Trophoblast cell (in vitro differentiated cells and primary cell): Measurements from ENCODE around the gene NRAP.

Experiments
- DNase-seq, 2 donors: peaks; one replicate each; pipeline ENCODE4 v3.0.0-alpha.2; 2016
- H2AFZ ChIP-seq: 2 replicates; pipeline ENCODE4 v1.6.1; 2013; ENCODE audit warnings: low read length, moderate library complexity, mild to moderate bottlenecking; ENCODE audit not compliant: insufficient read depth, poor library complexity
- H2AK5ac ChIP-seq: 2 replicates; pipeline ENCODE4 v1.6.1; 2013; ENCODE audit warnings: mild to moderate bottlenecking, low read length
- H2BK120ac ChIP-seq: 2 replicates; pipeline ENCODE4 v1.6.1; 2013; ENCODE audit warnings: low read length, mild to moderate bottlenecking, moderate library complexity; ENCODE audit not compliant: insufficient read depth, poor library complexity
- H2BK12ac ChIP-seq: 2 replicates; pipeline ENCODE4 v1.6.1; 2013; ENCODE audit warnings: mild to moderate bottlenecking, low read length, moderate library complexity
- H2BK5ac ChIP-seq: 2 replicates; pipeline ENCODE4 v1.6.1; 2013; ENCODE audit warnings: low read length, low read depth, moderate library complexity, mild to moderate bottlenecking; ENCODE audit not compliant: poor library complexity
- H3K14ac ChIP-seq: 2 replicates; pipeline ENCODE4 v1.6.1; 2013; ENCODE audit warnings: mild to moderate bottlenecking, low read length
- H3K18ac ChIP-seq: 2 replicates; pipeline ENCODE4 v1.6.1; 2013; ENCODE audit warnings: mild to moderate bottlenecking, low read length
- H3K23ac ChIP-seq: 2 replicates; pipeline ENCODE4 v1.6.1; 2013; ENCODE audit warnings: low read length
- H3K27ac ChIP-seq: 2 replicates; pipeline ENCODE4 v1.5.1; 2013; ENCODE audit warnings: low read depth, mild to moderate bottlenecking, inconsistent platforms, low read length, moderate library complexity
- H3K27me3 ChIP-seq: 2 replicates; pipeline ENCODE4 v1.6.1; 2013; ENCODE audit warnings: inconsistent platforms, mild to moderate bottlenecking, low read length, moderate library complexity; ENCODE audit not compliant: insufficient read depth
- H3K36me3 ChIP-seq, 2 experiments: 1 replicate in 1 of 2; 2 replicates in 1 of 2; pipeline ENCODE4 v1.6.1; 2013; ENCODE audit warnings: low read length in 2 of 2, mild to moderate bottlenecking in 2 of 2, moderate library complexity in 1 of 2; ENCODE audit not compliant: insufficient read depth in 2 of 2, control insufficient read depth in 1 of 2
- H3K4ac ChIP-seq: 2 replicates; pipeline ENCODE4 v1.6.1; 2013; ENCODE audit warnings: low read depth, mild to moderate bottlenecking, low read length, moderate library complexity
- H3K4me1 ChIP-seq, 2 experiments: 1 replicate in 1 of 2; 2 replicates in 1 of 2; pipeline ENCODE4 v1.6.1; 2013; ENCODE audit warnings: low read length in 2 of 2, mild to moderate bottlenecking in 2 of 2, moderate library complexity in 1 of 2; ENCODE audit not compliant: insufficient read depth in 2 of 2, control insufficient read depth in 1 of 2
- H3K4me2 ChIP-seq: 2 replicates; pipeline ENCODE4 v1.6.1; 2013; ENCODE audit warnings: inconsistent platforms, mild to moderate bottlenecking, low read length, moderate library complexity
- H3K4me3 ChIP-seq: 2 replicates; pipeline ENCODE4 v1.5.1; 2013; ENCODE audit warnings: mild to moderate bottlenecking, low read depth, low read length, inconsistent platforms
- H3K79me1 ChIP-seq: one replicate; pipeline ENCODE4 v1.6.1; 2013; ENCODE audit warnings: low read length
- H3K79me2 ChIP-seq: 2 replicates; pipeline ENCODE4 v1.6.1; 2013; ENCODE audit warnings: low read length, mild to moderate bottlenecking; ENCODE audit not compliant: control insufficient read depth, insufficient read depth, poor library complexity
- H3K9ac ChIP-seq: 2 replicates; pipeline ENCODE4 v1.6.1; 2013; ENCODE audit warnings: mild to moderate bottlenecking, low read length
- H3K9me3 ChIP-seq: 2 replicates; pipeline ENCODE4 v1.6.1; 2013; ENCODE audit warnings: low read depth, mild to moderate bottlenecking, control low read depth, inconsistent platforms, low read length; ENCODE audit not compliant: insufficient read depth
- H4K12ac ChIP-seq: 2 replicates; pipeline ENCODE4 v1.6.1; 2013; ENCODE audit warnings: low read depth, mild to moderate bottlenecking, low read length, moderate library complexity
- H4K8ac ChIP-seq: 2 replicates; pipeline ENCODE4 v1.6.1; 2013; ENCODE audit warnings: low read depth, mild to moderate bottlenecking, low read length, moderate library complexity
- H4K91ac ChIP-seq: one replicate; pipeline ENCODE4 v1.6.1; 2013; ENCODE audit warnings: low read depth, mild to moderate bottlenecking, low read length, moderate library complexity
- WGBS: extraction: QIAGEN DNeasy Blood & Tissue Kit; methylation state at CpG from one replicate; pipeline ENCODE4 v1.1.7; 2013; ENCODE audit warnings: missing lambda C conversion rate; ENCODE audit not compliant: insufficient read length, insufficient coverage; ENCODE audit errors: extremely low coverage; 5-methylcytosine and 5-hydroxymethylcytosine counted together

NRAP gene

GRCh38 chr10:113693348-113693747, 29.5 kb upstream of the NRAP start:
- Histone ChIP-seq H3K4me1 (peaks cover 5% of the 10 kb centered on the region in 2 experiments), H4K12ac (no peak overlapping the region), H3K79me1 (no peaks in the 10 kb centered on the region), H4K8ac (no peak overlapping the region), H4K91ac (no peak overlapping the region), H2BK5ac (no peak overlapping the region), H3K27me3 (no peaks in the 10 kb centered on the region), H2BK120ac (no peak overlapping the region), H3K23ac (no peak overlapping the region), H2AK5ac (no peak overlapping the region), H3K79me2 (no peaks in the 10 kb centered on the region), H3K4me3 (no peak overlapping the region), H3K4ac (no peak overlapping the region), H2AFZ (no peak overlapping the region), H3K14ac (no peak overlapping the region), H3K27ac (no peak overlapping the region), H2BK12ac (no peak overlapping the region), H3K36me3 (no peaks in the 10 kb centered on the region), H3K9ac (no peak overlapping the region), H3K4me2 (no peak overlapping the region), H3K9me3 (peaks cover 3% of the 10 kb centered on the region), H3K18ac (no peak overlapping the region)
- DNase-seq: no peak
- WGBS: no CpG with 5 or more reads among the region's 2 CpGs

GRCh38 chr10:113692271-113692670, 28.4 kb upstream of the NRAP start:
- Histone ChIP-seq H3K23ac (no peak overlapping the region), H4K8ac (no peak overlapping the region), H4K12ac (no peak overlapping the region), H3K79me2 (no peaks in the 10 kb centered on the region), H3K14ac (no peak overlapping the region), H3K4me1 (peaks cover 5% of the 10 kb centered on the region in 2 experiments), H3K27ac (no peak overlapping the region), H4K91ac (no peak overlapping the region), H3K4me3 (no peak overlapping the region), H2AK5ac (no peak overlapping the region), H3K27me3 (no peaks in the 10 kb centered on the region), H3K36me3 (no peaks in the 10 kb centered on the region), H2BK5ac (no peak overlapping the region), H3K79me1 (no peaks in the 10 kb centered on the region), H2AFZ (no peak overlapping the region), H3K9me3 (peaks cover 3% of the 10 kb centered on the region), H2BK12ac (no peak overlapping the region), H3K4me2 (no peak overlapping the region), H3K18ac (no peak overlapping the region), H3K9ac (no peak overlapping the region), H3K4ac (no peak overlapping the region), H2BK120ac (no peak overlapping the region)
- peak; percentile 67 to 77 for DNase-seq
- no CpG with 5 or more reads among the region's 6 CpGs for WGBS

- no peak overlapping the region for H3K4me3 ChIP-seq
- H3K27ac ChIP-seq: no peak overlapping the region
- no peak overlapping the region for H4K91ac ChIP-seq
- no CpG with 5 or more reads among the region's 2 CpGs for WGBS
- no peak overlapping the region for H3K9ac ChIP-seq
- no peaks in the 10 kb centered on the region for H3K27me3 ChIP-seq
- H4K12ac ChIP-seq: no peak overlapping the region
- peaks cover 5% of the 10 kb centered on the region in 2 experiments for H3K4me1 ChIP-seq
- peaks cover 3% of the 10 kb centered on the region for H3K9me3 ChIP-seq
- H3K23ac ChIP-seq: peak overlapping the region; percentile 24
- DNase-seq: peak in 1 of 2 donors; percentile 5
- no peak overlapping the region for H3K14ac ChIP-seq
- no peak overlapping the region for H2AK5ac ChIP-seq
- no peaks in the 10 kb centered on the region for H3K79me1 ChIP-seq
- no peak overlapping the region for H2BK5ac ChIP-seq
- no peak overlapping the region for H3K18ac ChIP-seq
- H4K8ac ChIP-seq: no peak overlapping the region
- H3K79me2 ChIP-seq: no peaks in the 10 kb centered on the region
- H2AFZ ChIP-seq: no peak overlapping the region
- no peaks in the 10 kb centered on the region for H3K36me3 ChIP-seq
- no peak overlapping the region for H3K4me2 ChIP-seq
- no peak overlapping the region for H2BK120ac ChIP-seq
- no peak overlapping the region for H3K4ac ChIP-seq
- H2BK12ac ChIP-seq: no peak overlapping the region
These were observed 27.5 kb upstream of the NRAP start for GRCh38 chr10:113691381-113691780.

- no peaks in the 10 kb centered on the region for H3K79me2 ChIP-seq
- H3K4me2 ChIP-seq: no peak overlapping the region
- no peak overlapping the region for H2AK5ac ChIP-seq
- no peak overlapping the region for H4K8ac ChIP-seq
- H3K4me1 ChIP-seq: peaks cover 5% of the 10 kb centered on the region in 2 experiments
- no peak overlapping the region for H3K18ac ChIP-seq
- H3K36me3 ChIP-seq: no peaks in the 10 kb centered on the region
- H3K23ac ChIP-seq: no peak overlapping the region
- H3K79me1 ChIP-seq: no peaks in the 10 kb centered on the region
- no peak overlapping the region for H4K91ac ChIP-seq
- WGBS: no CpG with 5 or more reads among the region's 3 CpGs
- no peak overlapping the region for H3K14ac ChIP-seq
- H3K4me3 ChIP-seq: no peak overlapping the region
- H3K27me3 ChIP-seq: no peaks in the 10 kb centered on the region
- H2BK12ac ChIP-seq: no peak overlapping the region
- no peak overlapping the region for H2BK120ac ChIP-seq
- DNase-seq: no peak
- no peak overlapping the region for H3K4ac ChIP-seq
- H2BK5ac ChIP-seq: no peak overlapping the region
- H3K9ac ChIP-seq: no peak overlapping the region
- peaks cover 3% of the 10 kb centered on the region for H3K9me3 ChIP-seq
- no peak overlapping the region for H2AFZ ChIP-seq
- H4K12ac ChIP-seq: no peak overlapping the region
- no peak overlapping the region for H3K27ac ChIP-seq
These were observed 26.9 kb upstream of the NRAP start for GRCh38 chr10:113690749-113691148.
